ENCODE data around the gene ITGAE. TPM values are rescaled to one million over a fixed set of nuclear protein-coding genes. Genes with fewer than 3 reads are reported as not detected.

Gene ITGAE
- total RNA-seq, 1 donor from 2014 or later = 15.8 TPM

GRCh38 chr17:3802461-3803307 lies 1.7 kb upstream of the ITGAE start:
- no peak overlapping the region for H3K27ac ChIP-seq
- no peaks in the 10 kb centered on the region for H3K4me1 ChIP-seq
- H3K9me3 ChIP-seq = no peaks in the 10 kb centered on the region
- DNase-seq (ENCODE audit: low spot score in 2 of 2) = no peak
- H3K36me3 ChIP-seq = peaks cover 3 to 7% of the 10 kb centered on the region in 2 donors
- H3K4me3 ChIP-seq = no peak overlapping the region
- TF ChIP-seq, protein P1, sequence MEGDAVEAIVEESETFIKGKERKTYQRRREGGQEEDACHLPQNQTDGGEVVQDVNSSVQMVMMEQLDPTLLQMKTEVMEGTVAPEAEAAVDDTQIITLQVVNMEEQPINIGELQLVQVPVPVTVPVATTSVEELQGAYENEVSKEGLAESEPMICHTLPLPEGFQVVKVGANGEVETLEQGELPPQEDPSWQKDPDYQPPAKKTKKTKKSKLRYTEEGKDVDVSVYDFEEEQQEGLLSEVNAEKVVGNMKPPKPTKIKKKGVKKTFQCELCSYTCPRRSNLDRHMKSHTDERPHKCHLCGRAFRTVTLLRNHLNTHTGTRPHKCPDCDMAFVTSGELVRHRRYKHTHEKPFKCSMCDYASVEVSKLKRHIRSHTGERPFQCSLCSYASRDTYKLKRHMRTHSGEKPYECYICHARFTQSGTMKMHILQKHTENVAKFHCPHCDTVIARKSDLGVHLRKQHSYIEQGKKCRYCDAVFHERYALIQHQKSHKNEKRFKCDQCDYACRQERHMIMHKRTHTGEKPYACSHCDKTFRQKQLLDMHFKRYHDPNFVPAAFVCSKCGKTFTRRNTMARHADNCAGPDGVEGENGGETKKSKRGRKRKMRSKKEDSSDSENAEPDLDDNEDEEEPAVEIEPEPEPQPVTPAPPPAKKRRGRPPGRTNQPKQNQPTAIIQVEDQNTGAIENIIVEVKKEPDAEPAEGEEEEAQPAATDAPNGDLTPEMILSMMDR (IDR thresholded peaks at IDR 0.05) = no peak
- intact Hi-C loops (cut with DNase I) = no loop called here
- no peaks in the 10 kb centered on the region for H3K27me3 ChIP-seq

DNA sequence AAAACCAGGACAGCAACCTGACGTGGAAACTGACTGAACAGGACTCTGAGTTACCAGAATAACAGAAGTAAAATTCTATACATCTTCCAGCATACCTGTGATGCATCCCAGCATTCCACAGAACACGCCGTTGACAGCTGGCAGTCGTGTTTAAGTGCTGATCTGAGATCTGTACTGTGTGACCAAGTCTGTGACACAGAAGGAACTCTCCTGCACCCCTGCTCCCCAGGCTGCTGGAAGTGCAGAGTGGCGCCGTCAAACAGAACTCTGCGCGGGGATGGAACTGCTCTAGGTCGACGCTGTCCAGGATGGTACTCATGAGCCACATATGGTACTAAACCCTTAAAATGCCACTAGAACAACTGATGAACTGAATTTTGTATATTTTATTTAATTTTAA lies 804 bp upstream of the ITGAE start:
- H3K27me3 ChIP-seq = no peaks in the 10 kb centered on the region
- intact Hi-C loops (cut with DNase I) = no loop called here
- H3K9me3 ChIP-seq = no peaks in the 10 kb centered on the region
- H3K36me3 ChIP-seq = no peaks in the 10 kb centered on the region
- no peak for DNase-seq (ENCODE audit: low spot score in 2 of 2)
- no peaks in the 10 kb centered on the region for H3K4me1 ChIP-seq
- H3K4me3 ChIP-seq = no peak overlapping the region
- no peak overlapping the region for H3K27ac ChIP-seq
- TF ChIP-seq, protein P1 (IDR thresholded peaks at IDR 0.05) = no peak

DNA sequence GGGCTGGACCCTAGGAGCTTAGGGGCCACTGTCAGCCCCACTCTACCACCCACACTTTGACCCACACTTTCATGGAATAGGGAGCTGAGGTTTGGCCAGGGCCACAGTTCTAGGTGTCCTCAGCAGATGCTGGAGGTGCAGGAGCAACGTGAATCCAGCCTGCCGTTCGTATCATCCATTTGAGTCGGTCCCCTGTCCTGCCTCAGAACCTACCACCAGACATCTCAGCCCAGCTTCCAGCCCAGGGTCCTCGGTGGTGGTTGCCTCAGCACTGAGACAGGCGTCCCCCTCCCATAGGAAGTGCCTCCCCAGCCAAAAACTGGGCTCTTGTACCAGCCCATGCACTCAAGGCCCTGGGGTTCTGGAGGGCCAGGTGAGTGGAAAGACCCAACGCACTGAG lies 359 bp upstream of the ITGAE start:
- Histone ChIP-seq H3K36me3 (no peaks in the 10 kb centered on the region), H3K27ac (no peak overlapping the region), H3K9me3 (no peaks in the 10 kb centered on the region), H3K4me3 (no peak overlapping the region), H3K27me3 (no peaks in the 10 kb centered on the region), H3K4me1 (no peaks in the 10 kb centered on the region)
- TF ChIP-seq, protein P1 (IDR thresholded peaks at IDR 0.05) = no peak
- intact Hi-C loops (cut with DNase I) = no loop called here
- no peak for DNase-seq (ENCODE audit: low spot score in 2 of 2)

- no peaks in the 10 kb centered on the region for H3K9me3 ChIP-seq
- no peak overlapping the region for H3K27ac ChIP-seq
- no peak for DNase-seq (ENCODE audit: low spot score in 2 of 2)
- no peaks in the 10 kb centered on the region for H3K36me3 ChIP-seq
- H3K4me1 ChIP-seq = no peaks in the 10 kb centered on the region
- intact Hi-C loops (cut with DNase I) = no loop called here
- H3K4me3 ChIP-seq = no peak overlapping the region
- TF ChIP-seq, protein P1 (IDR thresholded peaks at IDR 0.05) = no peak
- no peaks in the 10 kb centered on the region for H3K27me3 ChIP-seq
These were observed 1.6 kb downstream of the ITGAE start for GRCh38 chr17:3799181-3799945.

DNA sequence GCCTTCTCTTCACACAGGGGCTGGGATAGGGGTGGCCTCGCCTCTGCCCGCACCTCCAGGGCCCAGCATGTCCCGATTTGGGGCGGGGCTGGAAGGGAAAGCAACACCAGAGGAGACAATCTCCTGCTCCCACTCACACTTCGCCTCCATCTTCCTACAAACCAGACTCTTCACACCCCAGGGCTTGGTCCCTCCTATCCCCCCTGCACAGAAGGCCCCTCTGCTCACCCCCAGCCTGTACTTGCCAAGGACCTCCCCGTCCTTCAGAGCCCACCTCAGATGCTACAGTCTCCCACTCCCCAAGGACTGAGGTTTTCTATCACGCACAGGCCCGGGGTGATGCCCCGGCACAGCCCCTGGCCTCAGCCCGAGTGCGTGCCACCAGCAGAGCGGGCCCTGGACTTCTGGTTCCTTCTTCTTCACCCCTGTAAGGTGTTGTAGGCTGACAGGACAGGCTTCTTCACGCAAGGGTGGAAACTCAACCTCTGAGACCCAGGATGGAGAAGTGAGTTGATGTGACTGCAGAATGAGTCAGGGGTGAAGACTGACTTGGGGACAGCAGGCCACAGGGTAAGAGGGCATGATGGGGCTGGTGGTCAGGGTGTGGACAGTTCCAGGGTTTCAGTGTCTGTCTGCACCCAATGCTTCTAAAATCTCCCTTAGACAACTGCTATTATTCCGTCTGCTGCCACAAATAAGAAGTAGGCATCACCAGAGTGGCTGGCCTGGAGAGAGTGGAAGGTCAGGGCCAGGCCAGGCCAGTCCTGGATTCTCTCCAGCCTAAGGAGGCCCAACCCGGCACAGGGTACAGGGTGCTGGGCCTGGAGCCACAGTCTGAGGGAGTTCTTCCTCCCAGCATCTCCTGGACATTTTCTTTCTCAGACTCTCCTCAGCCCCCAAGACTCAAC lies 2.5 kb downstream of the ITGAE start:
- intact Hi-C loops (cut with DNase I) = no loop called here
- H3K4me3 ChIP-seq = no peak overlapping the region
- no peaks in the 10 kb centered on the region for H3K9me3 ChIP-seq
- no peak overlapping the region for H3K27ac ChIP-seq
- no peak for DNase-seq (ENCODE audit: low spot score in 2 of 2)
- H3K27me3 ChIP-seq = no peaks in the 10 kb centered on the region
- H3K4me1 ChIP-seq = no peaks in the 10 kb centered on the region
- TF ChIP-seq, protein P1 (IDR thresholded peaks at IDR 0.05) = no peak
- no peaks in the 10 kb centered on the region for H3K36me3 ChIP-seq
